Activated T-helper 2 cell treated with anti-CD3 and anti-CD28 coated beads, Interferon-gamma antibody, Interleukin-2, Interleukin-4, amounts not matched to agents 10 μg/mL and 5 μg/mL and 100 μg/mL, durations not matched to agents 14 hours and 24 hours and 36 hours (primary cell): Measurements from ENCODE around the gene ARL10. TPM values are rescaled to one million over a fixed set of nuclear protein-coding genes. Genes with fewer than 3 reads are reported as not detected.
"Not testable (repeated sequence)": the region's sequence is repeated elsewhere in the genome, so short reads cannot be mapped to it uniquely, and the experiment has no call there.

Experiments
- DNase-seq: peaks from one replicate; pipeline ENCODE4 v3.0.0; 2021; ENCODE audit warnings: low spot score
- H3K27ac Mint-ChIP-seq: one replicate; pipeline ENCODE4 v1.8.0; 2021; ENCODE audit warnings: mixed read lengths
- H3K27me3 Mint-ChIP-seq: one replicate; pipeline ENCODE4 v1.8.0; 2021; ENCODE audit warnings: low read depth, mixed read lengths
- H3K36me3 Mint-ChIP-seq: one replicate; pipeline ENCODE4 v1.8.0; 2021; ENCODE audit warnings: low read depth, mixed read lengths
- H3K4me1 Mint-ChIP-seq: one replicate; pipeline ENCODE4 v1.8.0; 2021; ENCODE audit warnings: low read depth, mixed read lengths
- H3K4me3 Mint-ChIP-seq: one replicate; pipeline ENCODE4 v1.8.0; 2021; ENCODE audit warnings: low read depth, mild to moderate bottlenecking, moderate library complexity, mixed read lengths
- H3K9me3 Mint-ChIP-seq: one replicate; pipeline ENCODE4 v1.8.0; 2021; ENCODE audit warnings: mixed read lengths
- intact Hi-C: fragments of 100-400 bp; cut with micrococcal nuclease; formaldehyde crosslinking; loops from one replicate; pipeline ENCODE4 v1.15.1; 2023
- total RNA-seq: library from RNA; stranded (reverse); gene quantifications from 2 replicates; pipeline ENCODE4 v1.2.3, GENCODE V29; 2022

The ARL10 gene
- total RNA-seq, 1 donor from 2014 or later: 22.3 TPM

- intact Hi-C loops: no loop called here
- no peak overlapping the region for H3K4me3 Mint-ChIP-seq
- no peak for DNase-seq
Observed at GRCh38 chr5:176400382-176401156, 35.3 kb downstream of the ARL10 start.

GRCh38 chr5:176401281-176402205, 36.3 kb downstream of the ARL10 start:
- DNase-seq: no peak
- H3K36me3 Mint-ChIP-seq: peaks cover 5% of the 10 kb centered on the region
- no peaks in the 10 kb centered on the region for H3K27me3 Mint-ChIP-seq
- H3K4me3 Mint-ChIP-seq: no peak overlapping the region
- H3K27ac Mint-ChIP-seq: no peak overlapping the region
- intact Hi-C loops: no loop called here
- H3K4me1 Mint-ChIP-seq: no peaks in the 10 kb centered on the region
- no peaks in the 10 kb centered on the region for H3K9me3 Mint-ChIP-seq

More at GRCh38 chr5:176400382-176401156, 35.3 kb downstream of the ARL10 start:
- no peaks in the 10 kb centered on the region for H3K9me3 Mint-ChIP-seq
- no peaks in the 10 kb centered on the region for H3K4me1 Mint-ChIP-seq
- no peaks in the 10 kb centered on the region for H3K27me3 Mint-ChIP-seq
- H3K27ac Mint-ChIP-seq: no peak overlapping the region
- H3K36me3 Mint-ChIP-seq: peaks cover 9% of the 10 kb centered on the region

- Mint-ChIP-seq H3K4me3 (no peak overlapping the region), H3K4me1 (peaks cover under 1% of the 10 kb centered on the region), H3K36me3 (peaks cover 15% of the 10 kb centered on the region), H3K27me3 (no peaks in the 10 kb centered on the region), H3K9me3 (no peaks in the 10 kb centered on the region), H3K27ac (no peak overlapping the region)
- intact Hi-C loops: no loop called here
- DNase-seq: no peak
Observed at GRCh38 chr5:176405656-176406435, 40.6 kb downstream of the ARL10 start.

- no peaks in the 10 kb centered on the region for H3K9me3 Mint-ChIP-seq
- peaks cover 3% of the 10 kb centered on the region for H3K4me1 Mint-ChIP-seq
- peaks cover 17% of the 10 kb centered on the region for H3K36me3 Mint-ChIP-seq
- H3K27me3 Mint-ChIP-seq: no peaks in the 10 kb centered on the region
- H3K27ac Mint-ChIP-seq: no peak overlapping the region
- H3K4me3 Mint-ChIP-seq: no peak overlapping the region
- intact Hi-C loops: no loop called here
- DNase-seq: no peak
Observed at GRCh38 chr5:176406436-176407052, 41.3 kb downstream of the ARL10 start.

- Mint-ChIP-seq H3K27ac (no peak overlapping the region), H3K9me3 (no peaks in the 10 kb centered on the region), H3K4me3 (no peak overlapping the region), H3K4me1 (peaks cover 3% of the 10 kb centered on the region), H3K36me3 (peaks cover 17% of the 10 kb centered on the region), H3K27me3 (no peaks in the 10 kb centered on the region)
- intact Hi-C loops: no loop called here
- no peak for DNase-seq
Observed at GRCh38 chr5:176407456-176408251, 42.4 kb downstream of the ARL10 start.

- H3K9me3 Mint-ChIP-seq, H3K4me3 Mint-ChIP-seq, intact Hi-C loops, H3K27me3 Mint-ChIP-seq, H3K4me1 Mint-ChIP-seq, H3K27ac Mint-ChIP-seq, DNase-seq: not testable (repeated sequence)
- peaks cover 17% of the 10 kb centered on the region for H3K36me3 Mint-ChIP-seq
Observed at GRCh38 chr5:176408252-176408573, 42.9 kb downstream of the ARL10 start.

GRCh38 chr5:176408590-176408989, 43.3 kb downstream of the ARL10 start:
- Mint-ChIP-seq H3K27me3 (no peaks in the 10 kb centered on the region), H3K36me3 (peaks cover 17% of the 10 kb centered on the region), H3K4me3 (no peak overlapping the region), H3K27ac (no peak overlapping the region), H3K9me3 (no peaks in the 10 kb centered on the region), H3K4me1 (peaks cover 3% of the 10 kb centered on the region)
- intact Hi-C loops: no loop called here
- no peak for DNase-seq

GRCh38 chr5:176409765-176410164, 44.5 kb downstream of the ARL10 start:
- Mint-ChIP-seq H3K36me3 (peaks cover 17% of the 10 kb centered on the region), H3K4me3 (no peak overlapping the region), H3K9me3 (no peaks in the 10 kb centered on the region), H3K27me3 (no peaks in the 10 kb centered on the region), H3K27ac (no peak overlapping the region), H3K4me1 (peaks cover 10% of the 10 kb centered on the region)
- no peak for DNase-seq
- intact Hi-C loops: no loop called here

- peaks cover 17% of the 10 kb centered on the region for H3K36me3 Mint-ChIP-seq
- H3K27ac Mint-ChIP-seq: no peak overlapping the region
- peaks cover 17% of the 10 kb centered on the region for H3K4me1 Mint-ChIP-seq
- no peak for DNase-seq
- intact Hi-C loops: no loop called here
- no peak overlapping the region for H3K4me3 Mint-ChIP-seq
- no peaks in the 10 kb centered on the region for H3K9me3 Mint-ChIP-seq
- no peaks in the 10 kb centered on the region for H3K27me3 Mint-ChIP-seq
Observed at GRCh38 chr5:176410486-176411180, 45.3 kb downstream of the ARL10 start.

- H3K36me3 Mint-ChIP-seq: peaks cover 17% of the 10 kb centered on the region
- DNase-seq: no peak
- no peak overlapping the region for H3K27ac Mint-ChIP-seq
- peaks cover 26% of the 10 kb centered on the region for H3K4me1 Mint-ChIP-seq
- H3K9me3 Mint-ChIP-seq: no peaks in the 10 kb centered on the region
- no peaks in the 10 kb centered on the region for H3K27me3 Mint-ChIP-seq
- H3K4me3 Mint-ChIP-seq: no peak overlapping the region
- intact Hi-C loops: no loop called here
Observed at GRCh38 chr5:176412517-176413254, 47.4 kb downstream of the ARL10 start.

- DNase-seq: no peak
- intact Hi-C loops: no loop called here
- Mint-ChIP-seq H3K27me3 (peaks cover 2% of the 10 kb centered on the region), H3K4me1 (peaks cover 26% of the 10 kb centered on the region), H3K4me3 (no peak overlapping the region), H3K27ac (no peak overlapping the region), H3K9me3 (no peaks in the 10 kb centered on the region), H3K36me3 (peaks cover 15% of the 10 kb centered on the region)
Observed at GRCh38 chr5:176413255-176413565, 47.9 kb downstream of the ARL10 start.
